ENCODE measurements around the gene PRRC2B.

DNA sequence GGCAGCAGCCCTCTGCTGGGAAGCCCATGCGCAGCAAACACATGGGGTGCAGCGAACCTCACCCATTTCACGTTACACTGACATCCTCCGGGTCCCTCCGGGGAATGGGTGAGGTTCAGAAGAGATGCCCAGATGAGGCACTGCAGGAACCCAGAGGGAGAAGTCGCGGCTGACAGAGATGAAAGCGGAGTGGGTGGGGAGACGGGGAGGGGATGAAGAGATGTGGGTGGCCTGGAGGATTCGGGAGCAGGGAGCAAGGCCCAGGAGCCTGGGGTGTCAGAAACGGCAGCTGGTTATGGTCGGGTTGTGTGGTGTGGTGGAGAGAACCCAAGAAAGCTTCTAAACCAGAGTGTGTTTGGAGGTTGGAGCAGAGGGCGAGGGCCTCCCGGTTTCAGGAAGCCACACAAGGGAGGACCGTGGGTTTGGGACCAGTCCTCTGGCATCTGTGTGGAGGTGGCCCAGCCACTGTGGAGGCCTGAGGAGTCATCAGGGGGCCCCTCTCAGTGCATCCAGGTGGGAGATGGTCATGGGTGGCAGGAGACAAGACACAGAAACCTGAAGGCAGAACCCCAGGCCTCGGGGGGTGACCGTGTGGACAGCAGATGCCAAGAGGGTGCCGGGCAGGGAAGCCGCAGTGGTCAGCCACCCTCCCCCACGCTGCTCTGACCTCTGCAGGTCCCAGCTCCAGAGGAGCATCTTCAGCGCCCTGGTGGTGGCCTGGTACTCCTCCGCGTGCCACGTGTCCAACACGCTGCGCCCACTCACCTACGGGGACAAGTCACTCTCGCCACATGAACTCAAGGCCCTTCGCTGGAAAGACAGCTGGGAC, 128.6 kb downstream of the PRRC2B start:
- TF ChIP-seq, protein P1, sequence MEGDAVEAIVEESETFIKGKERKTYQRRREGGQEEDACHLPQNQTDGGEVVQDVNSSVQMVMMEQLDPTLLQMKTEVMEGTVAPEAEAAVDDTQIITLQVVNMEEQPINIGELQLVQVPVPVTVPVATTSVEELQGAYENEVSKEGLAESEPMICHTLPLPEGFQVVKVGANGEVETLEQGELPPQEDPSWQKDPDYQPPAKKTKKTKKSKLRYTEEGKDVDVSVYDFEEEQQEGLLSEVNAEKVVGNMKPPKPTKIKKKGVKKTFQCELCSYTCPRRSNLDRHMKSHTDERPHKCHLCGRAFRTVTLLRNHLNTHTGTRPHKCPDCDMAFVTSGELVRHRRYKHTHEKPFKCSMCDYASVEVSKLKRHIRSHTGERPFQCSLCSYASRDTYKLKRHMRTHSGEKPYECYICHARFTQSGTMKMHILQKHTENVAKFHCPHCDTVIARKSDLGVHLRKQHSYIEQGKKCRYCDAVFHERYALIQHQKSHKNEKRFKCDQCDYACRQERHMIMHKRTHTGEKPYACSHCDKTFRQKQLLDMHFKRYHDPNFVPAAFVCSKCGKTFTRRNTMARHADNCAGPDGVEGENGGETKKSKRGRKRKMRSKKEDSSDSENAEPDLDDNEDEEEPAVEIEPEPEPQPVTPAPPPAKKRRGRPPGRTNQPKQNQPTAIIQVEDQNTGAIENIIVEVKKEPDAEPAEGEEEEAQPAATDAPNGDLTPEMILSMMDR (IDR thresholded peaks at IDR 0.05): no peak
- TF ChIP-seq POLR2A (IDR thresholded peaks at IDR 0.05): no peak
